Measurements from ENCODE around the gene PUSL1. TPM values are rescaled to one million over a fixed set of nuclear protein-coding genes. Genes with fewer than 3 reads are reported as not detected.

Gene PUSL1
- total and polyA plus RNA-seq, 2 experiments from 2014 or later: 30.9 to 36.2 TPM

DNA sequence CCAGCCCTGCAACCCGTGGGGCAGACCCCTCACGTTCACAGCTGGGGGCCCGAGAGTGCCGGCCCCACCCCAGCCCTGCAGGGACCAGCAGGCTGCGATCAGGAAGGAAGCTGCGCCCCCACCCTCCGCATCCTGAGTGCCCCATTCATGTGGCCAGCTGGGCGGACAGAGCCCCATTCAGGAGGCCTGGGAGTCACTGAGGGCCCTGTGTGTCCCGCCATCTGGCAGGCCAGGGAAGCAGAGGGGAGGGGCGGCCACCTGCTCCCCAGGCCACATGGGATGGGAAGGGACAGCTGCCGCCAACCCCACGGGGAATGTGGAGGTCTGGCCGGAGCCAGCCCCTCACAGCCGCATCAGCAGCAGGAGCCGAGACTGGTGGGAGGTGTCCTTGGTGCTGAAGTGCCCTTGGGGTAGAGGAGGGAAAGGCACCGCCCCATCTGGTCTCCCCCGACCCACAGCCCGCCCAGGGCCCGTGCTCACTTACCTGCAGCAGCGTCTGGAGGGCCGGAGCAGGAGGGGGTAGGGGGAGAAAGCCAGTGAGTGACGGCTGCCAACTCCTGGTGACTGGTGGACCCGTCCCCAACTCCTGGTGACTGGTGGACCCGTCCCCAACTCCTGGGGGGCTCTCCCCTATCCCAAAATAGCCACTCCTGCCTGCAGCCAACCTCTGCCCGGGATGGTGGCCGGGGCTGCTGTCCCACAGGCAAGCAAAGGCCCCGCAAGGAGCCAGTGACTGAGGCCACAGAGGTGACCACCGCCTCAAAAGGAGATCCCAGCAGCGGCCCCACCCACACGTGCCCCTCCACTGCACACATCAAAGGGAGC is 9.3 kb upstream of the PUSL1 start:
- Histone ChIP-seq H3K4me3 (no peak overlapping the region), H2AFZ (no peak overlapping the region), H3K4me2 (ENCODE audit: unreplicated experiment) (no peak overlapping the region), H3K9me2 (ENCODE audit: insufficient read depth) (no peaks in the 10 kb centered on the region), H4K20me1 (ENCODE audit: insufficient read depth) (no peaks in the 10 kb centered on the region), H3F3A (ENCODE audit: insufficient read depth) (no peaks in the 10 kb centered on the region), H3K9ac (no peak overlapping the region), H3K36me3 (ENCODE audit: low read depth) (no peaks in the 10 kb centered on the region), H3K27me3 (replicated peaks; ENCODE audit: insufficient read depth) (no peaks in the 10 kb centered on the region), H3K79me2 (ENCODE audit: insufficient read depth) (peaks cover 13% of the 10 kb centered on the region), H3K4me1 (ENCODE audit: insufficient read depth) (no peaks in the 10 kb centered on the region), H3K27ac (no peak overlapping the region), H3K9me3 (ENCODE audit: low read depth) (no peaks in the 10 kb centered on the region)
- no peak for TF ChIP-seq EZH2phosphoT487 (IDR thresholded peaks at IDR 0.05; ENCODE audit: insufficient read depth, low read depth)
- no peak for TF ChIP-seq EZH2 (IDR thresholded peaks at IDR 0.05; ENCODE audit: insufficient read depth, poor library complexity, severe bottlenecking)
- in situ Hi-C loops (cut with MboI): no loop called here
- DNase-seq: no peak
- 88 to 90% methylated on average over 22 to 30 of the region's 30 CpGs for WGBS, 2 experiments (ENCODE audit: low coverage in 1 of 2, low lambda C conversion rate in 2 of 2, missing lambda C conversion rate in 2 of 2)

GRCh38 chr1:1299686-1300351 is 8.6 kb upstream of the PUSL1 start:
- H3K79me2 ChIP-seq (ENCODE audit: insufficient read depth): peaks cover 21% of the 10 kb centered on the region
- no peaks in the 10 kb centered on the region for H3K36me3 ChIP-seq (ENCODE audit: low read depth)
- in situ Hi-C loops (cut with MboI): no loop called here
- WGBS, 2 experiments (ENCODE audit: low coverage in 1 of 2, low lambda C conversion rate in 2 of 2, missing lambda C conversion rate in 2 of 2): 91 to 97% methylated on average over 11 to 22 of the region's 22 CpGs
- H3K27ac ChIP-seq: no peak overlapping the region
- peaks cover 3% of the 10 kb centered on the region for H3K4me1 ChIP-seq (ENCODE audit: insufficient read depth)
- H3F3A ChIP-seq (ENCODE audit: insufficient read depth): no peaks in the 10 kb centered on the region
- no peaks in the 10 kb centered on the region for H3K27me3 ChIP-seq (replicated peaks; ENCODE audit: insufficient read depth)
- no peaks in the 10 kb centered on the region for H3K9me2 ChIP-seq (ENCODE audit: insufficient read depth)
- no peaks in the 10 kb centered on the region for H3K9me3 ChIP-seq (ENCODE audit: low read depth)
- TF ChIP-seq EZH2 (IDR thresholded peaks at IDR 0.05; ENCODE audit: insufficient read depth, poor library complexity, severe bottlenecking) (no peak), EZH2phosphoT487 (IDR thresholded peaks at IDR 0.05; ENCODE audit: insufficient read depth, low read depth) (no peak)
- DNase-seq: no peak
- H3K4me2 ChIP-seq (ENCODE audit: unreplicated experiment): no peak overlapping the region
- H4K20me1 ChIP-seq (ENCODE audit: insufficient read depth): no peaks in the 10 kb centered on the region
- H2AFZ ChIP-seq: no peak overlapping the region
- no peak overlapping the region for H3K9ac ChIP-seq
- H3K4me3 ChIP-seq: no peak overlapping the region

DNA sequence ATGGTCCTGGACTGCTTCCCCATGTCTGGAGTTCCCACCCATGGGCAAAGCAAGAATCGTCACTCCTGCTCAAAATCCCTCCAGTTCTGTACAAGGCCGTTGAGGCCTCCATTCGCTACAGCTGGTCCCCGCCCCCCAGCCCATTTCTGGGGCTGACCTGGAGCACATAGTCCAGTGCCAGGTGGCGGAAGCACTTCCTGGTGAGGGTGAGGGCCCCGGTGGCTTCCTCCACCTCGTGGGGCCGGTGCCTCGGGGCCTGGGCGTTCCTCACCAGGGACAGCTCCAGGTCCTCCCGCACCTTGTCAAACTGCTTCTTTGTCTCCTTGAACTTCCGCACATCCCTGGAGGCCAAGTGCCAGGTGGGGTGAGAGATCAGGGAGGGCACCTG is 8.1 kb upstream of the PUSL1 start:
- peaks cover 9% of the 10 kb centered on the region for H3K4me1 ChIP-seq (ENCODE audit: insufficient read depth)
- in situ Hi-C loops (cut with MboI): no loop called here
- no peak overlapping the region for H3K9ac ChIP-seq
- H3K4me2 ChIP-seq (ENCODE audit: unreplicated experiment): no peak overlapping the region
- H3F3A ChIP-seq (ENCODE audit: insufficient read depth): no peaks in the 10 kb centered on the region
- H3K27me3 ChIP-seq (replicated peaks; ENCODE audit: insufficient read depth): no peaks in the 10 kb centered on the region
- no peaks in the 10 kb centered on the region for H3K9me3 ChIP-seq (ENCODE audit: low read depth)
- H3K9me2 ChIP-seq (ENCODE audit: insufficient read depth): no peaks in the 10 kb centered on the region
- DNase-seq: no peak
- TF ChIP-seq EZH2phosphoT487 (IDR thresholded peaks at IDR 0.05; ENCODE audit: insufficient read depth, low read depth): no peak
- TF ChIP-seq EZH2 (IDR thresholded peaks at IDR 0.05; ENCODE audit: insufficient read depth, poor library complexity, severe bottlenecking): no peak
- WGBS, 2 experiments (ENCODE audit: low coverage in 1 of 2, low lambda C conversion rate in 2 of 2, missing lambda C conversion rate in 2 of 2): 94 to 95% methylated on average over 11 to 12 of the region's 12 CpGs
- H3K36me3 ChIP-seq (ENCODE audit: low read depth): no peaks in the 10 kb centered on the region
- H2AFZ ChIP-seq: no peak overlapping the region
- no peak overlapping the region for H3K4me3 ChIP-seq
- H3K79me2 ChIP-seq (ENCODE audit: insufficient read depth): peaks cover 26% of the 10 kb centered on the region
- H3K27ac ChIP-seq: no peak overlapping the region
- no peaks in the 10 kb centered on the region for H4K20me1 ChIP-seq (ENCODE audit: insufficient read depth)

- no peak for DNase-seq
- in situ Hi-C loops (cut with MboI): no loop called here
- H3K9ac ChIP-seq: no peak overlapping the region
These were observed 6.4 kb upstream of the PUSL1 start for GRCh38 chr1:1302006-1302430.

More at GRCh38 chr1:1302006-1302430, 6.4 kb upstream of the PUSL1 start:
- Histone ChIP-seq H3K4me3 (no peak overlapping the region), H3F3A (ENCODE audit: insufficient read depth) (no peaks in the 10 kb centered on the region), H3K27me3 (replicated peaks; ENCODE audit: insufficient read depth) (no peaks in the 10 kb centered on the region), H3K36me3 (ENCODE audit: low read depth) (no peaks in the 10 kb centered on the region), H4K20me1 (ENCODE audit: insufficient read depth) (no peaks in the 10 kb centered on the region), H3K4me2 (ENCODE audit: unreplicated experiment) (no peak overlapping the region), H3K27ac (no peak overlapping the region), H3K79me2 (ENCODE audit: insufficient read depth) (peaks cover 41% of the 10 kb centered on the region), H3K9me3 (ENCODE audit: low read depth) (no peaks in the 10 kb centered on the region), H3K9me2 (ENCODE audit: insufficient read depth) (no peaks in the 10 kb centered on the region), H3K4me1 (ENCODE audit: insufficient read depth) (peaks cover 22% of the 10 kb centered on the region), H2AFZ (no peak overlapping the region)
- WGBS, 2 experiments (ENCODE audit: low coverage in 1 of 2, low lambda C conversion rate in 2 of 2, missing lambda C conversion rate in 2 of 2): 87 to 97% methylated on average over 7 to 8 of the region's 9 CpGs
- no peak for TF ChIP-seq EZH2phosphoT487 (IDR thresholded peaks at IDR 0.05; ENCODE audit: insufficient read depth, low read depth)
